C4-2B (cell line): ENCODE data around the gene PTPRN2.

Experiments used
- H3K27ac ChIP-seq: fragments of 450-650 bp; 2 replicates; pipeline ENCODE4 v1.5.1; 2017
- ZFX ChIP-seq: fragments of 450-650 bp; IDR thresholded peaks from 2 replicates; pipeline ENCODE4 v1.6.1; 2017
- TF ChIP-seq, protein P1 (sequence below): fragments of 450-650 bp; conservative IDR thresholded peaks from 2 replicates; pipeline ENCODE4 v1.5.1; 2017; ENCODE audit warnings: mild to moderate bottlenecking

The PTPRN2 gene

DNA sequence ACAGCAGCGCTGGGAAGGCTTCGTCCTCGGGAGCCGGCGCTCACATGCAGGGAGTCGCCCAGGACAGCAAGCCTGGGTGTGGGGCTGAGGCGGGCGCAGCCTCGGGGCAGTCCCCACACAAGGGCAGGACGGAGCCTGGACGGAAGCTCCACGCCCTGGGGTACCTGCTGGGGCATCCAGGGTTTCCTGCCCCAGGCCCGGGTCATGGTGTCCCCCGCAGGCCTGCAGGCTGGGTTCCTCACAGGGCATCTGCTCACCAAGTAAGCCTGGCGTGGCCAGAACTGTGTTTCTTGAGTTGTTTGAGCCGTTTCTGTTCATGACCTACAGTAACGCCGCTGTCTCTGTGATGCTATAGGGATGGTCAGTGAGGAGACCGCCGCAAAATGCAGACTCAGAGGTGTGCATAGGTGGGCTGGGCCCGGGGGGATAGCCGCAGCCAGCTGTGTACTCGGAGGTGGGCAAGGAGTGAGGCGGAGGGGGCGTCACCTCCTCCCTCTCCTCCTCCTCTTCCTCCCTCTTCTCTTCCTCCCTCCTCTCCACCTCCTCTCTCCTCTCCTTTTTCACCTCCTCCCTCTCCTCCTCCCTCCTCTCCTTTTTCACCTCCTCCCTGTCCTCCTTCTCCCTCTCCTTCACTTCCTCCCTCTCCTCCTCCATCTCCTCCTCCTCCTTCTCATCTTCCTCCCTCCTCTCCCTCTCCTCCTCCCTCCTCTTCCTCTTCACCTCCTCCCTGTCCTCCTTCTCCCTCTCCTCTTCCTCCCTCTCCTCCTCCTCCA is 811.9 kb downstream of the PTPRN2 start:
- TF ChIP-seq ZFX, result no peak
- TF ChIP-seq, protein P1, sequence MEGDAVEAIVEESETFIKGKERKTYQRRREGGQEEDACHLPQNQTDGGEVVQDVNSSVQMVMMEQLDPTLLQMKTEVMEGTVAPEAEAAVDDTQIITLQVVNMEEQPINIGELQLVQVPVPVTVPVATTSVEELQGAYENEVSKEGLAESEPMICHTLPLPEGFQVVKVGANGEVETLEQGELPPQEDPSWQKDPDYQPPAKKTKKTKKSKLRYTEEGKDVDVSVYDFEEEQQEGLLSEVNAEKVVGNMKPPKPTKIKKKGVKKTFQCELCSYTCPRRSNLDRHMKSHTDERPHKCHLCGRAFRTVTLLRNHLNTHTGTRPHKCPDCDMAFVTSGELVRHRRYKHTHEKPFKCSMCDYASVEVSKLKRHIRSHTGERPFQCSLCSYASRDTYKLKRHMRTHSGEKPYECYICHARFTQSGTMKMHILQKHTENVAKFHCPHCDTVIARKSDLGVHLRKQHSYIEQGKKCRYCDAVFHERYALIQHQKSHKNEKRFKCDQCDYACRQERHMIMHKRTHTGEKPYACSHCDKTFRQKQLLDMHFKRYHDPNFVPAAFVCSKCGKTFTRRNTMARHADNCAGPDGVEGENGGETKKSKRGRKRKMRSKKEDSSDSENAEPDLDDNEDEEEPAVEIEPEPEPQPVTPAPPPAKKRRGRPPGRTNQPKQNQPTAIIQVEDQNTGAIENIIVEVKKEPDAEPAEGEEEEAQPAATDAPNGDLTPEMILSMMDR, result no peak
- no peak overlapping the region for H3K27ac ChIP-seq

DNA sequence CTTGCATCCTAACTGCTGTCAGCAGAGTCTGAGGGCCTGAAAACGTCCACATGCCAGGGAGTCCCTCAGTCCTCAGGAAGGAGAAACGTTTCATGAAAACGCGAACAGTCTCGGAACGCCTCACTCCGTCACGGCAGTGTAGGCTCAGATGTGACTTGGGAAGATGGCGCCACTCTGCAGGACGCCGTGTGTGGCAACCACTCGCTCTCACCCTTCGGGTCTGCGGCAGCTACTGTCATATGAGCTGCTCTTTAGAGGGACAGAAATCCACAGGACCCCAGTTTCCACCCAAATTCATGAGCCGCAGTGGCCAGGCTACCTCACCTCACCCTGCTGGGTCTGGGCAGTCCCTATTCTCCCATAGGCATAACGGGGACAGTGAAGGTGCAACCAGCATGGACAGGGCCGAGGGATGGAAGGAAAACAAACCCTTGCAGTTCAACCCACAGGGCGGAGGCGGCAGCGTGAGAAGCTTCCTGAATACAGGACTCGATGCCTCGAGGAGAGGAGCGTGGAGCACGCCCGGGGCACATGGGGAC is 812.5 kb downstream of the PTPRN2 start:
- TF ChIP-seq, protein P1, result no peak
- TF ChIP-seq ZFX, result no peak
- no peak overlapping the region for H3K27ac ChIP-seq

DNA sequence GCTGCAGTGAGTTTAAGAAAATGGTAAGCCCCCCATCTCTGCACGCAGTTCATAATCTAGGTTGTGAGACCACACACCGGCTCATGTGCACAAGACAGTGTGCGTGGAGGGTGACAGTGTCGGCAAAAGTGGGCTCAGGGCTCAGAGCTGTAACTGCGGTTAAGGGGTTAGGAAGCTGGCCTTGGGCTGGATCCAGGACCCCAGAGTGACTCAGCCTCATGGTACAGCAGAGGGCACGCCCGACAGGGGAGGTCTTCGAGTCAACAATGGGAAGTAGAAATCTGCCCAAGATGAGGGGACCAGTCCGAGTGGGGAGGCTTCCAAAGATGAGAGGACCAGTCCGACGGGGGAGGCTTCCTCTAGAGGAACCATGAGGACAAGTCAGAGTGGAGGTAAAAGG is 813.1 kb downstream of the PTPRN2 start:
- no peak for TF ChIP-seq ZFX
- TF ChIP-seq, protein P1, result no peak

DNA sequence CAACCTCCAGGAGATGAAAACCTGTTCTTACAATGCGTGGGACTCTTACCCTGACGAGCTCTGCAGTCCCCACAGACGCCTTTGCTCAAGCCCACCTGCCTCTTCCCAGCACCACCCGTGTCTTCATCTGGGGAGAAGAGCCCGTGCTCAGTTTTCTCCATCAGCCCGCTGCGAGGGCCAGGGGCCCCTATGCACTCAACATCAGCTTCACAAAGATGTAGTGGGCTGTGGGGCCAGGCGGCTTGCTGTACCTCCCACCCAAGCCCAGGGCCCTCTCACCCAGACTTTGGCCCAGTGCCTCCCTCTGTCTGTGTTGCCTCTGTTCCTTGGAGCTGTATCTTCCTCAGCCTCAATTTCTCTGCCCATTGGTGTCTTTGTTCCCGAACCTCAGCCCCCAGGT is 814.3 kb downstream of the PTPRN2 start:
- no peak overlapping the region for H3K27ac ChIP-seq
- no peak for TF ChIP-seq ZFX
- TF ChIP-seq, protein P1, result no peak

More for the DNA sequence above, 813.1 kb downstream of the PTPRN2 start:
- no peak overlapping the region for H3K27ac ChIP-seq

DNA sequence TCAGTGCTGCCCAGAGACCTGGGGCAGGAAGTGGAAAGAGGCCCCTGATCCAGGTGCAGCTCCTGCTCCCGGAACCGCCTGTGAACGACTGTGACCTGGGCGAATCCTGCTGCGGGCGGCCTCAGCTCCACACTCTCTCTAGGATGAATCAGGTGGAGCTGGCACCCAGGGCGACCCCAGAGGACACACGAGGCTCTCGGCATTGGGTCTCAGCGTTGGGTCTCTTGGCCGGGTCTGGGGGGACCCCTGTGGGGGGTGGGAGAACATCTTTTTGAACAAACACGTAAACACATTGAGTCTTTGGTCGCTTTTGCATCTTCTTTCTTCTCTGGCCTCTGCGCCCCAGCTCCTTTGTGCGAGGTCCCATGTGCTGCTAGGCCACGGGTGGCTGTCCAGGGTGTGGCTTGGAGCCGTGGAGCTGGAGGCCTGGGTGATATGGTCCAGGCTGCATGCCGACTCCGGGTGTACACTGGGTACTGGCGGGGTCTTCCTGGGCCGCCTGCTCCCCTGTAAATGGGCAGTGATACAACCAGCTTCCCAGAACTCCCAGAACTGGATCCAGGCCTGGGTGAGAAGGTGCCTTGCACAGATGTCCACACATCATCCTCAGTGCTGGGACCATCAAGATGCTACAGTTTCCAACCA is 815.0 kb downstream of the PTPRN2 start:
- no peak for TF ChIP-seq ZFX
- TF ChIP-seq, protein P1, result no peak
- no peak overlapping the region for H3K27ac ChIP-seq

DNA sequence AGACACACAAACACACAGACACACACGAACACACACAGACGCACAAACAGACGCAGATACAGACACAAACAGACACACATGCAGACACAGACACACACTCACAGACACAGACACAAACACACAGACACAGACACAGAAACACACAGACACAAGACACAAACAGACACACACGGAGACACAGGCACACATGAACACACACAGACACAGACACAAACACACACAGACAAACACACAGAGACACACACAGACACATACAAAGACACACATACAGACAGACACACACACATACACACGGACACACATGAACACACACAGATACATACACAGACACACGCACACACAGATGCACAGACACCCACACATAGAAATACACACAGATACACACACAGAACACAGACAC is 815.9 kb downstream of the PTPRN2 start:
- no peak overlapping the region for H3K27ac ChIP-seq

More for the DNA sequence above, 815.9 kb downstream of the PTPRN2 start:
- TF ChIP-seq, protein P1, result no peak
- TF ChIP-seq ZFX, result no peak
